ENCODE measurements around the gene ARHGEF19. TPM values are rescaled to one million over a fixed set of nuclear protein-coding genes. Genes with fewer than 3 reads are reported as not detected.
A peak's percentile ranks its signal among the peaks of the same experiment; 100 is the strongest.
"Not testable (repeated sequence)": the region's sequence is repeated elsewhere in the genome, so short reads cannot be mapped to it uniquely, and the experiment has no call there.

ARHGEF19 gene
- total RNA-seq, 1 experiment from 2014 or later = 36.3 TPM

GRCh38 chr1:16247441-16247840 is 35.0 kb upstream of the ARHGEF19 start:
- no peaks in the 10 kb centered on the region for H3K9me3 ChIP-seq
- H3K4me3 ChIP-seq = no peak overlapping the region
- H3K36me3 ChIP-seq = peaks cover 21% of the 10 kb centered on the region
- H3K27me3 ChIP-seq = no peaks in the 10 kb centered on the region
- DNase-seq = no peak

GRCh38 chr1:16246961-16247360 is 34.5 kb upstream of the ARHGEF19 start:
- no peak overlapping the region for H3K4me3 ChIP-seq
- DNase-seq = no peak
- no peaks in the 10 kb centered on the region for H3K9me3 ChIP-seq
- H3K27me3 ChIP-seq = no peaks in the 10 kb centered on the region
- peaks cover 17% of the 10 kb centered on the region for H3K36me3 ChIP-seq

- peaks cover 17% of the 10 kb centered on the region for H3K36me3 ChIP-seq
- H3K9me3 ChIP-seq, H3K4me3 ChIP-seq, DNase-seq, H3K27me3 ChIP-seq: not testable (repeated sequence)
These were observed 33.8 kb upstream of the ARHGEF19 start for GRCh38 chr1:16246239-16246638.

- peaks cover 17% of the 10 kb centered on the region for H3K36me3 ChIP-seq
- no peaks in the 10 kb centered on the region for H3K9me3 ChIP-seq
- no peak overlapping the region for H3K4me3 ChIP-seq
- no peaks in the 10 kb centered on the region for H3K27me3 ChIP-seq
- no peak for DNase-seq
These were observed 33.2 kb upstream of the ARHGEF19 start for GRCh38 chr1:16245476-16246196.

- H3K36me3 ChIP-seq = peaks cover 15% of the 10 kb centered on the region
- H3K9me3 ChIP-seq = no peaks in the 10 kb centered on the region
- H3K4me3 ChIP-seq = no peak overlapping the region
These were observed 32.3 kb upstream of the ARHGEF19 start for GRCh38 chr1:16244650-16245285.

GRCh38 chr1:16243936-16244649 is 31.6 kb upstream of the ARHGEF19 start:
- peak; percentile 55 for DNase-seq
- Histone ChIP-seq H3K36me3 (peaks cover 12% of the 10 kb centered on the region), H3K9me3 (no peaks in the 10 kb centered on the region), H3K27me3 (no peaks in the 10 kb centered on the region), H3K4me3 (no peak overlapping the region)

More at GRCh38 chr1:16244650-16245285, 32.3 kb upstream of the ARHGEF19 start:
- DNase-seq = no peak
- H3K27me3 ChIP-seq = no peaks in the 10 kb centered on the region

- Histone ChIP-seq H3K27me3 (no peaks in the 10 kb centered on the region), H3K36me3 (peaks cover 12% of the 10 kb centered on the region), H3K4me3 (no peak overlapping the region), H3K9me3 (no peaks in the 10 kb centered on the region)
- no peak for DNase-seq
These were observed 30.8 kb upstream of the ARHGEF19 start for GRCh38 chr1:16243215-16243610.

GRCh38 chr1:16242556-16243214 is 30.2 kb upstream of the ARHGEF19 start:
- H3K4me3 ChIP-seq = no peak overlapping the region
- no peak for DNase-seq
- H3K27me3 ChIP-seq = no peaks in the 10 kb centered on the region
- no peaks in the 10 kb centered on the region for H3K9me3 ChIP-seq
- peaks cover 10% of the 10 kb centered on the region for H3K36me3 ChIP-seq

GRCh38 chr1:16241221-16241708 is 28.8 kb upstream of the ARHGEF19 start:
- peaks cover 3% of the 10 kb centered on the region; the same call in 1 of the 2 replicates for H3K36me3 ChIP-seq
- H3K4me3 ChIP-seq = no peak overlapping the region
- no peaks in the 10 kb centered on the region for H3K27me3 ChIP-seq
- H3K9me3 ChIP-seq = no peaks in the 10 kb centered on the region
- DNase-seq = no peak

- no peaks in the 10 kb centered on the region for H3K9me3 ChIP-seq
- no peaks in the 10 kb centered on the region for H3K27me3 ChIP-seq
- DNase-seq = no peak
- H3K4me3 ChIP-seq = no peak overlapping the region
- H3K36me3 ChIP-seq = peaks cover 3% of the 10 kb centered on the region; the same call in 1 of the 2 replicates
These were observed 27.6 kb upstream of the ARHGEF19 start for GRCh38 chr1:16239972-16240491.

GRCh38 chr1:16237343-16237830 is 24.9 kb upstream of the ARHGEF19 start:
- peak; percentile 26 for DNase-seq
- Histone ChIP-seq H3K4me3 (peak overlapping the region; percentile 47), H3K9me3 (no peaks in the 10 kb centered on the region), H3K27me3 (no peaks in the 10 kb centered on the region), H3K36me3 (no peaks in the 10 kb centered on the region)

- Histone ChIP-seq H3K4me3 (peak within 1 kb of the TSS; percentile 47), H3K36me3 (no peaks in the 10 kb centered on the region), H3K9me3 (no peaks in the 10 kb centered on the region), H3K27me3 (no peaks in the 10 kb centered on the region)
- peak; percentile 90 for DNase-seq
These were observed 24.3 kb upstream of the ARHGEF19 start, which contains the start of gene CPLANE2 for GRCh38 chr1:16236511-16237342. Gene CPLANE2, minus strand, starts transcription at chr1:16237183. Its CDS starts 441 bp downstream, at chr1:16236742.

GRCh38 chr1:16235944-16236510 is 23.6 kb upstream of the ARHGEF19 start:
- DNase-seq = peak; percentile 67
- no peaks in the 10 kb centered on the region for H3K27me3 ChIP-seq
- H3K9me3 ChIP-seq = no peaks in the 10 kb centered on the region
- H3K36me3 ChIP-seq = no peaks in the 10 kb centered on the region
- H3K4me3 ChIP-seq = peak overlapping the region; percentile 47

GRCh38 chr1:16235347-16235746 is 22.9 kb upstream of the ARHGEF19 start:
- H3K27me3 ChIP-seq = no peaks in the 10 kb centered on the region
- no peaks in the 10 kb centered on the region for H3K36me3 ChIP-seq
- no peaks in the 10 kb centered on the region for H3K9me3 ChIP-seq
- no peak for DNase-seq
- no peak overlapping the region for H3K4me3 ChIP-seq

- DNase-seq = no peak
- H3K27me3 ChIP-seq = no peaks in the 10 kb centered on the region
- no peak overlapping the region for H3K4me3 ChIP-seq
- H3K36me3 ChIP-seq = no peaks in the 10 kb centered on the region
- H3K9me3 ChIP-seq = no peaks in the 10 kb centered on the region
These were observed 21.0 kb upstream of the ARHGEF19 start for GRCh38 chr1:16233431-16233830.
